IMR-90 (cell line): ENCODE results near the gene TMLHE. TPM values are rescaled to one million over a fixed set of nuclear protein-coding genes. Genes with fewer than 3 reads are reported as not detected.

ENCODE experiments used
- ATAC-seq: fragments of 200-7000 bp; cut with Tn5 transposase; 2 replicates; pipeline ENCODE4 v1.9.1; 2020; ENCODE audit warnings: low read depth, mild to moderate bottlenecking, moderate library complexity
- BruUV-seq: library from RNA; stranded (reverse); fragments of 400-500 nt; replicated peaks from 2 replicates; lab custom pipeline; 2021; lab: Mats Ljungman, UMichigan
- CTCF ChIA-PET: fragments of 300-600 bp; formaldehyde crosslinking; extraction: SDS; loops from one replicate; lab custom pipeline; 2021; ENCODE audit warnings: antibody characterized with exemption; lab: Yijun Ruan, JAX
- POLR2A ChIA-PET: fragments of 300-600 bp; sonication (Branson Sonifier 250); formaldehyde crosslinking; loops from one replicate; lab custom pipeline; 2022; ENCODE audit warnings: antibody characterized with exemption; ENCODE audit not compliant: unreplicated experiment; lab: Charles Lee
- DNase-seq: peaks from one replicate; pipeline ENCODE4 v3.0.0; 2013
- H2AFZ ChIP-seq: replicated peaks from 2 replicates; pipeline ENCODE3; 2013; ENCODE audit warnings: low read length, mild to moderate bottlenecking; ENCODE audit not compliant: poor library complexity
- H2AK5ac ChIP-seq: 2 replicates; pipeline ENCODE4 v1.6.1; 2013; ENCODE audit warnings: low read depth, low read length, inconsistent platforms
- H2AK9ac ChIP-seq: replicated peaks from 2 replicates; pipeline ENCODE3; 2013; ENCODE audit warnings: mild to moderate bottlenecking, low read depth, low read length, moderate library complexity; ENCODE audit not compliant: poor library complexity
- H2BK120ac ChIP-seq: 2 replicates; pipeline ENCODE4 v1.6.1; 2013; ENCODE audit warnings: low read depth, low read length, inconsistent platforms
- H2BK15ac ChIP-seq: 3 replicates; pipeline ENCODE4 v1.6.1; 2013; ENCODE audit warnings: low read depth, low read length, inconsistent platforms
- H2BK20ac ChIP-seq: 2 replicates; pipeline ENCODE4 v1.6.1; 2013; ENCODE audit warnings: low read depth, mild to moderate bottlenecking, inconsistent platforms, low read length, moderate library complexity
- H2BK5ac ChIP-seq: 2 replicates; pipeline ENCODE4 v1.6.1; 2013; ENCODE audit warnings: mild to moderate bottlenecking, low read depth, low read length, inconsistent platforms; ENCODE audit not compliant: poor library complexity, severe bottlenecking
- H3K14ac ChIP-seq: replicated peaks from 2 replicates; pipeline ENCODE4 v1.6.1; 2013; ENCODE audit warnings: low read depth, low read length, inconsistent platforms
- H3K18ac ChIP-seq: 2 replicates; pipeline ENCODE4 v1.6.1; 2013; ENCODE audit warnings: low read depth, low read length, control low read depth
- H3K23ac ChIP-seq: 2 replicates; pipeline ENCODE4 v1.6.1; 2013; ENCODE audit warnings: low read depth, low read length, inconsistent platforms
- H3K27ac ChIP-seq: 2 replicates; pipeline ENCODE4 v1.5.1; 2013; ENCODE audit warnings: mild to moderate bottlenecking, control low read depth, low read length; ENCODE audit not compliant: insufficient read depth
- H3K27me3 ChIP-seq: 2 replicates; pipeline ENCODE4 v1.6.1; 2013; ENCODE audit warnings: low read length; ENCODE audit not compliant: control insufficient read depth, insufficient read depth
- H3K36me3 ChIP-seq: 2 replicates; pipeline ENCODE4 v1.6.1; 2013; ENCODE audit warnings: low read length, mixed read lengths; ENCODE audit not compliant: control insufficient read depth, insufficient read depth
- H3K4ac ChIP-seq: 2 replicates; pipeline ENCODE4 v1.6.1; 2013; ENCODE audit warnings: low read depth, low read length, inconsistent platforms
- H3K4me1 ChIP-seq: 2 replicates; pipeline ENCODE4 v1.6.1; 2013; ENCODE audit warnings: low read length, mixed read lengths; ENCODE audit not compliant: control insufficient read depth, insufficient read depth
- H3K4me2 ChIP-seq: 2 replicates; pipeline ENCODE4 v1.6.1; 2013; ENCODE audit warnings: low read depth, mild to moderate bottlenecking, control low read depth, low read length, moderate library complexity
- H3K4me3 ChIP-seq: 2 replicates; pipeline ENCODE4 v1.5.1; 2013; ENCODE audit warnings: low read depth, mild to moderate bottlenecking, control low read depth, low read length, moderate library complexity; ENCODE audit not compliant: insufficient read depth
- H3K56ac ChIP-seq: 2 replicates; pipeline ENCODE4 v1.6.1; 2013; ENCODE audit warnings: low read length, inconsistent platforms; ENCODE audit not compliant: insufficient read depth; ENCODE audit errors: extremely low read depth
- H3K79me1 ChIP-seq, 2 experiments: 2 replicates each; pipeline ENCODE4 v1.6.1; 2013; ENCODE audit warnings: low read length in 2 of 2, inconsistent platforms in 1 of 2, low read depth in 1 of 2
- H3K9ac ChIP-seq: 2 replicates; pipeline ENCODE4 v1.6.1; 2013; ENCODE audit warnings: low read depth, low read length, control low read depth
- H3K9me1 ChIP-seq: 2 replicates; pipeline ENCODE4 v1.6.1; 2013; ENCODE audit warnings: low read length, inconsistent platforms; ENCODE audit not compliant: insufficient read depth
- H3K9me3 ChIP-seq: 2 replicates; pipeline ENCODE4 v1.6.1; 2013; ENCODE audit warnings: low read length; ENCODE audit not compliant: control insufficient read depth, insufficient read depth
- H4K20me1 ChIP-seq: 2 replicates; pipeline ENCODE4 v1.6.1; 2013; ENCODE audit warnings: low read length, inconsistent platforms; ENCODE audit not compliant: insufficient read depth
- H4K5ac ChIP-seq: 2 replicates; pipeline ENCODE4 v1.6.1; 2013; ENCODE audit warnings: mild to moderate bottlenecking, low read depth, low read length, control low read depth
- H4K8ac ChIP-seq, 2 experiments: 2 replicates each; pipeline ENCODE4 v1.6.1; 2013; ENCODE audit warnings: low read depth in 2 of 2, low read length in 2 of 2, control low read depth in 1 of 2, inconsistent platforms in 1 of 2
- H4K91ac ChIP-seq: 2 replicates; pipeline ENCODE4 v1.6.1; 2013; ENCODE audit warnings: low read depth, low read length, inconsistent platforms; ENCODE audit not compliant: insufficient read depth
- CEBPB ChIP-seq: IDR thresholded peaks from 2 replicates; pipeline ENCODE4 v1.6.1; 2012; ENCODE audit warnings: low read depth, low read length, improper control_type of control experiment
- CHD1 ChIP-seq: IDR thresholded peaks from 2 replicates; pipeline ENCODE4 v1.6.1; 2012; ENCODE audit warnings: low read depth, low read length, improper control_type of control experiment
- CTCF ChIP-seq: conservative IDR thresholded peaks from 2 replicates; pipeline ENCODE4 v1.5.1; 2012; ENCODE audit warnings: mild to moderate bottlenecking, low read depth, low read length, improper control_type of control experiment
- ELK1 ChIP-seq: fragments of 150-350 bp; IDR thresholded peaks from 2 replicates; pipeline ENCODE4 v1.6.1; 2016; ENCODE audit warnings: low read depth, mild to moderate bottlenecking, low read length, moderate library complexity, borderline replicate concordance
- FOS ChIP-seq: fragments of 150-350 bp; IDR thresholded peaks from 2 replicates; pipeline ENCODE4 v1.6.1; 2016; ENCODE audit warnings: low read depth, low read length
- MXI1 ChIP-seq: IDR thresholded peaks from 2 replicates; pipeline ENCODE4 v1.6.1; 2012; ENCODE audit warnings: low read depth, mild to moderate bottlenecking, low read length, moderate library complexity, borderline replicate concordance
- NFE2L2 ChIP-seq: fragments of 150-350 bp; IDR thresholded peaks from 2 replicates; pipeline ENCODE4 v1.6.1; 2016; ENCODE audit warnings: low read depth, mild to moderate bottlenecking, low read length
- POLR2A ChIP-seq: IDR thresholded peaks from 2 replicates; pipeline ENCODE4 v1.6.1; 2012; ENCODE audit warnings: mild to moderate bottlenecking, low read depth, low read length
- RAD21 ChIP-seq: IDR thresholded peaks from 2 replicates; pipeline ENCODE4 v1.6.1; 2012; ENCODE audit warnings: low read length, improper control_type of control experiment
- RCOR1 ChIP-seq: IDR thresholded peaks from 2 replicates; pipeline ENCODE4 v1.6.1; 2012; ENCODE audit warnings: mild to moderate bottlenecking, low read length, improper control_type of control experiment; ENCODE audit not compliant: insufficient replicate concordance
- RFX5 ChIP-seq: IDR thresholded peaks from 2 replicates; pipeline ENCODE4 v1.8.0; 2012; ENCODE audit warnings: low read depth, mild to moderate bottlenecking, low read length, moderate library complexity
- SMC3 ChIP-seq: fragments of 150-350 bp; IDR thresholded peaks from 2 replicates; pipeline ENCODE4 v1.6.1; 2016; ENCODE audit warnings: low read depth, mild to moderate bottlenecking, antibody characterized with exemption, low read length, moderate library complexity
- USF2 ChIP-seq: fragments of 150-350 bp; IDR thresholded peaks from 2 replicates; pipeline ENCODE4 v1.6.1; 2017; ENCODE audit warnings: mild to moderate bottlenecking, antibody characterized with exemption, low read length, low read depth
- WGBS, 2 experiments: methylation state at CpG; one replicate each; pipeline versions ENCODE4 v1.1.5 to v1.1.7; 2013; ENCODE audit warnings: missing lambda C conversion rate in 2 of 2; ENCODE audit not compliant: insufficient read length in 1 of 2; ENCODE audit errors: extremely low coverage in 2 of 2; 5-methylcytosine and 5-hydroxymethylcytosine counted together
- dilution Hi-C: fragments of 300-500 bp; cut with HindIII; formaldehyde crosslinking; loops from one replicate; pipeline ENCODE4 v1.14.3; 2018; ENCODE audit warnings: low sequenced_read_pairs; ENCODE audit not compliant: unreplicated experiment
- in situ Hi-C: fragments of 300-500 bp; cut with MboI; formaldehyde crosslinking; loops from 3 replicates; pipeline ENCODE4 v1.14.3; 2019; ENCODE audit warnings: low sequenced_read_pairs, inconsistent platforms, mixed read lengths
- intact Hi-C: fragments of 100-400 bp; cut with micrococcal nuclease; formaldehyde crosslinking; loops from 2 replicates; pipeline ENCODE4 v1.10.0; 2022
- polyA plus RNA-seq, 3 experiments: library from polyadenylated mRNA; depleted of rRNA; stranded (reverse); fragments of >200 nt; gene quantifications; 2 replicates each; pipeline ENCODE4 v1.2.3, GENCODE V29; 2012; ENCODE audit warnings: low replicate concordance in 1 of 3
- total RNA-seq: library from RNA; depleted of rRNA; stranded (reverse); fragments of >200 nt; gene quantifications from 2 replicates; pipeline ENCODE4 v1.2.3, GENCODE V29; 2012

The TMLHE gene
- total and polyA plus RNA-seq, 2 of the 4 experiments (the other 2 are of a cell fraction) = 10.9 to 20.4 TPM

- no peaks in the 10 kb centered on the region for H3K27me3 ChIP-seq
- H2AFZ ChIP-seq = peak overlapping the region; percentile 35
- CTCF ChIA-PET = interaction anchor here (0.5 kb wide), 1 partner anchor 508 kb away, joined by 3 read pairs; no protein-coding TSS in a partner anchor
- no peak overlapping the region for H3K23ac ChIP-seq
- no peaks in the 10 kb centered on the region for H3K9me3 ChIP-seq
- no peak overlapping the region for H4K91ac ChIP-seq
- peak overlapping the region; percentile 91 for H3K4me2 ChIP-seq
- dilution Hi-C loops (no loop called here), intact Hi-C loops (no loop called here), in situ Hi-C loops (no loop called here)
- H3K14ac ChIP-seq = no peak overlapping the region
- peak overlapping the region; percentile 34; the same call in 1 of the 2 replicates for H3K4me3 ChIP-seq
- H2BK5ac ChIP-seq = no peak overlapping the region
- H3K4me1 ChIP-seq = no peaks in the 10 kb centered on the region
- H3K9ac ChIP-seq = 0 out of 2 replicates have a peak overlapping the region, but pooled peaks have one; percentile 54
- no peak overlapping the region for H3K27ac ChIP-seq
- H2BK15ac ChIP-seq = no peak overlapping the region
- H3K56ac ChIP-seq = no peak overlapping the region
- no peak overlapping the region; the same call in 1 of the 2 replicates for H4K5ac ChIP-seq
- no peaks in the 10 kb centered on the region for H3K79me1 ChIP-seq
- DNase-seq = peak; percentile 16
- no TSS peak for BruUV-seq
- no peak overlapping the region for H2BK120ac ChIP-seq
- POLR2A ChIA-PET = no interaction called here
- H3K36me3 ChIP-seq = no peaks in the 10 kb centered on the region
- WGBS, 2 experiments = no CpG with 5 or more reads among the region's 3 CpGs
- H2AK5ac ChIP-seq = no peak overlapping the region
- no peak overlapping the region for H2AK9ac ChIP-seq
- H2BK20ac ChIP-seq = no peak overlapping the region
- no peaks in the 10 kb centered on the region for H4K20me1 ChIP-seq
- ATAC-seq = peak; percentile 59
- no peak overlapping the region for H4K8ac ChIP-seq
- TF ChIP-seq MXI1 (no peak), RFX5 (no peak), USF2 (no peak), RAD21 (no peak), POLR2A (no peak), CEBPB (no peak), CTCF (no peak), ELK1 (no peak), SMC3 (no peak), FOS (no peak), RCOR1 (no peak), NFE2L2 (no peak), CHD1 (no peak)
- H3K4ac ChIP-seq = no peak overlapping the region
- no peak overlapping the region for H3K18ac ChIP-seq
- H3K9me1 ChIP-seq = no peaks in the 10 kb centered on the region
Observed at GRCh38 chrX:155632431-155633100, 19.8 kb upstream of the TMLHE start.
